SU-DHL-6 (cell line): ENCODE results near the gene SLC6A11.

Experiments
- H2AFZ ChIP-seq: fragments of 200-600 bp; sonication (generic); 2 replicates; pipeline ENCODE4 v1.6.1; 2014; ENCODE audit warnings: low read depth, mild to moderate bottlenecking, moderate library complexity, mixed read lengths, antibody characterized with exemption, low read length; ENCODE audit not compliant: severe bottlenecking
- H3F3A ChIP-seq: fragments of 200-600 bp; shearing (Covaris generic); 2 replicates; pipeline ENCODE4 v1.6.0; 2016; ENCODE audit warnings: antibody characterized with exemption, mild to moderate bottlenecking; ENCODE audit not compliant: insufficient read depth
- H3K27ac ChIP-seq: fragments of 200-600 bp; sonication (generic); 2 replicates; pipeline ENCODE4 v1.5.1; 2016; ENCODE audit warnings: low read depth, mild to moderate bottlenecking, low read length, moderate library complexity, mixed read lengths
- H3K27me3 ChIP-seq: fragments of 200-600 bp; sonication (generic), shearing (Covaris generic); 2 replicates; pipeline ENCODE4 v1.6.0; 2014; ENCODE audit warnings: mild to moderate bottlenecking, low read length
- H3K36me3 ChIP-seq: fragments of 200-600 bp; sonication (generic); 2 replicates; pipeline ENCODE4 v1.6.1; 2014; ENCODE audit warnings: mild to moderate bottlenecking, low read length, mixed read lengths
- H3K4me2 ChIP-seq: fragments of 300-600, 200-600 bp; shearing (Covaris generic), sonication (generic); 2 replicates; pipeline ENCODE4 v1.6.0; 2014; ENCODE audit warnings: low read length, low read depth, mild to moderate bottlenecking; ENCODE audit not compliant: poor library complexity, severe bottlenecking
- H3K4me3 ChIP-seq: fragments of 200-600 bp; sonication (generic); 2 replicates; pipeline ENCODE4 v1.5.1; 2014; ENCODE audit warnings: antibody characterized with exemption, low read length, mild to moderate bottlenecking, mixed read lengths; ENCODE audit not compliant: insufficient read depth, poor library complexity, severe bottlenecking
- H3K79me2 ChIP-seq: fragments of 200-600 bp; sonication (generic); 2 replicates; pipeline ENCODE4 v1.6.1; 2014; ENCODE audit warnings: mild to moderate bottlenecking, low read length, moderate library complexity; ENCODE audit not compliant: insufficient read depth
- H3K9ac ChIP-seq: fragments of 200-600 bp; sonication (generic); 2 replicates; pipeline ENCODE4 v1.7.0; 2014; ENCODE audit warnings: mild to moderate bottlenecking, low read length
- H3K9me2 ChIP-seq: fragments of 200-600 bp; sonication (generic); replicated peaks from 2 replicates; pipeline ENCODE4 v1.6.1; 2014; ENCODE audit warnings: low read length; ENCODE audit not compliant: insufficient read depth
- H3K9me3 ChIP-seq: fragments of 200-600 bp; sonication (generic); 2 replicates; pipeline ENCODE4 v1.6.1; 2014; ENCODE audit warnings: low read length, mixed read lengths; ENCODE audit not compliant: insufficient read depth
- H4K20me1 ChIP-seq: fragments of 200-600 bp; sonication (generic); 2 replicates; pipeline ENCODE4 v1.6.1; 2014; ENCODE audit warnings: low read depth, mild to moderate bottlenecking, antibody characterized with exemption, low read length, moderate library complexity, mixed read lengths
- CTCF ChIP-seq: fragments of 200-600 bp; sonication (generic); IDR thresholded peaks from one replicate; pipeline ENCODE4 v1.5.1; 2017; ENCODE audit warnings: antibody characterized with exemption, mild to moderate bottlenecking, low read length, moderate library complexity; ENCODE audit not compliant: insufficient read depth, poor library complexity, severe bottlenecking
- EZH2phosphoT487 ChIP-seq: fragments of 200-600 bp; sonication (generic), shearing (Covaris generic); conservative IDR thresholded peaks from 2 replicates; pipeline ENCODE4 v1.6.1; 2018; ENCODE audit warnings: mild to moderate bottlenecking, antibody characterized with exemption, low read length, moderate library complexity, mixed read lengths

Gene SLC6A11

GRCh38 chr3:10955711-10956453 lies 139.9 kb downstream of the SLC6A11 start:
- H4K20me1 ChIP-seq, result no peaks in the 10 kb centered on the region
- H3K9ac ChIP-seq, result no peak overlapping the region
- TF ChIP-seq CTCF (no peak), EZH2phosphoT487 (no peak)
- no peak overlapping the region for H2AFZ ChIP-seq
- no peak overlapping the region for H3K4me3 ChIP-seq
- H3F3A ChIP-seq, result no peaks in the 10 kb centered on the region
- H3K9me3 ChIP-seq, result no peaks in the 10 kb centered on the region
- no peaks in the 10 kb centered on the region for H3K36me3 ChIP-seq
- H3K4me2 ChIP-seq, result no peak overlapping the region
- no peak overlapping the region for H3K27ac ChIP-seq
- no peaks in the 10 kb centered on the region for H3K79me2 ChIP-seq
- no peaks in the 10 kb centered on the region for H3K9me2 ChIP-seq
- H3K27me3 ChIP-seq, result no peaks in the 10 kb centered on the region

- Histone ChIP-seq H3F3A (no peaks in the 10 kb centered on the region), H3K9me3 (no peaks in the 10 kb centered on the region), H3K79me2 (no peaks in the 10 kb centered on the region), H3K27me3 (no peaks in the 10 kb centered on the region), H3K4me2 (no peak overlapping the region), H3K36me3 (no peaks in the 10 kb centered on the region), H3K9me2 (no peaks in the 10 kb centered on the region), H3K27ac (no peak overlapping the region), H2AFZ (no peak overlapping the region), H3K4me3 (no peak overlapping the region), H4K20me1 (no peaks in the 10 kb centered on the region), H3K9ac (no peak overlapping the region)
- TF ChIP-seq CTCF (no peak), EZH2phosphoT487 (no peak)
Observed at GRCh38 chr3:10956531-10956930, 140.5 kb downstream of the SLC6A11 start.

- no peaks in the 10 kb centered on the region for H3F3A ChIP-seq
- no peaks in the 10 kb centered on the region for H3K9me2 ChIP-seq
- H3K4me3 ChIP-seq, result no peak overlapping the region
- no peaks in the 10 kb centered on the region for H3K9me3 ChIP-seq
- H3K4me2 ChIP-seq, result no peak overlapping the region
- H3K9ac ChIP-seq, result no peak overlapping the region
- H3K27ac ChIP-seq, result no peak overlapping the region
- H3K27me3 ChIP-seq, result no peaks in the 10 kb centered on the region
- no peak overlapping the region for H2AFZ ChIP-seq
- H3K79me2 ChIP-seq, result no peaks in the 10 kb centered on the region
- H3K36me3 ChIP-seq, result no peaks in the 10 kb centered on the region
- H4K20me1 ChIP-seq, result no peaks in the 10 kb centered on the region
- TF ChIP-seq EZH2phosphoT487 (no peak), CTCF (no peak)
Observed at GRCh38 chr3:10956986-10957385, 141.0 kb downstream of the SLC6A11 start.
